Subcutaneous adipose tissue (tissue), 4 donors: ENCODE measurements around the gene RBBP8NL. TPM values are rescaled to one million over a fixed set of nuclear protein-coding genes. Genes with fewer than 3 reads are reported as not detected.

ENCODE experiments used
- CTCF ChIP-seq: fragments of 450-650 bp; IDR thresholded peaks from one replicate; pipeline ENCODE4 v1.5.1; 2016; ENCODE audit warnings: low read depth, mild to moderate bottlenecking, control low read depth, antibody characterized with exemption, moderate library complexity
- total RNA-seq, 4 donors: library from RNA; depleted of rRNA; stranded (reverse); fragments of >200 nt; gene quantifications; one replicate each; pipeline ENCODE4 v1.1.0, GENCODE V29; 2016

The RBBP8NL gene
- total RNA-seq, 4 donors from 2014 or later: not detected

GRCh38 chr20:62459488-62459887, 32.1 kb upstream of the RBBP8NL start:
- no peak for TF ChIP-seq CTCF

GRCh38 chr20:62458275-62459251, 31.2 kb upstream of the RBBP8NL start:
- TF ChIP-seq CTCF: no peak

GRCh38 chr20:62457831-62458230, 30.5 kb upstream of the RBBP8NL start:
- TF ChIP-seq CTCF: no peak

GRCh38 chr20:62457098-62457497, 29.8 kb upstream of the RBBP8NL start:
- TF ChIP-seq CTCF: no peak

GRCh38 chr20:62455929-62456328, 28.6 kb upstream of the RBBP8NL start:
- no peak for TF ChIP-seq CTCF

- no peak for TF ChIP-seq CTCF
These were observed 27.7 kb upstream of the RBBP8NL start for GRCh38 chr20:62454904-62455636.

GRCh38 chr20:62453186-62453808, 26.0 kb upstream of the RBBP8NL start:
- no peak for TF ChIP-seq CTCF
